GM18511 (cell line): Measurements from ENCODE around the gene VCP.

Source experiments
- ATAC-seq: cut with Tn5 transposase; IDR thresholded peaks from one replicate; pipeline ENCODE4 v1.9.1; 2021; ENCODE audit warnings: mild to moderate bottlenecking, moderate library complexity; ENCODE audit not compliant: unreplicated experiment

The VCP gene

DNA sequence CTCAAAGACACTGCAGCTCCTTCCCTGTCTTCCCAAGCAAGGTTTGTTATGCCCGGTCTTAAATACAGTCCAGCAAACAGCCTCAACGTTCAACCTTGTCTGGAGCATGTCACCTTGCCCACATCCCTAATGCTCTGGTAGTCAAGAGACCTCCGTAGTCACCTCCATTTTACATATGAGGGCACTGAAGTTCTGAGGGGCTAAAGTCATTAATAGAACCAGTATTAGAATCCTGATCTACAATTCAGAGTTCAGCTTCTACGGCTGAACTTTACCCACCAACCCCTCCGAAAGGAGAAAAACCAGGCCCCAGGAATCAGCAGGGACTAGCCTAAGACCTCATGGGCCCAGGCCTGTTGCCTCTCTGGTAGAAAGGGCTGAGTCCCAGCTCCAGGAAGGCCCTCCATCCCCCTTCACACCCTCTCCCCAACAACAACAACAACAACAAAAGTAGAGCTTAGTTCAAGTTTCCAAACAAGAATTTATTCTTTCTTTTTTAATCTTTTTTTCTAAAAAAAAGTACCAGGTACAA, 31.3 kb upstream of the VCP start:
- ATAC-seq = no peak

DNA sequence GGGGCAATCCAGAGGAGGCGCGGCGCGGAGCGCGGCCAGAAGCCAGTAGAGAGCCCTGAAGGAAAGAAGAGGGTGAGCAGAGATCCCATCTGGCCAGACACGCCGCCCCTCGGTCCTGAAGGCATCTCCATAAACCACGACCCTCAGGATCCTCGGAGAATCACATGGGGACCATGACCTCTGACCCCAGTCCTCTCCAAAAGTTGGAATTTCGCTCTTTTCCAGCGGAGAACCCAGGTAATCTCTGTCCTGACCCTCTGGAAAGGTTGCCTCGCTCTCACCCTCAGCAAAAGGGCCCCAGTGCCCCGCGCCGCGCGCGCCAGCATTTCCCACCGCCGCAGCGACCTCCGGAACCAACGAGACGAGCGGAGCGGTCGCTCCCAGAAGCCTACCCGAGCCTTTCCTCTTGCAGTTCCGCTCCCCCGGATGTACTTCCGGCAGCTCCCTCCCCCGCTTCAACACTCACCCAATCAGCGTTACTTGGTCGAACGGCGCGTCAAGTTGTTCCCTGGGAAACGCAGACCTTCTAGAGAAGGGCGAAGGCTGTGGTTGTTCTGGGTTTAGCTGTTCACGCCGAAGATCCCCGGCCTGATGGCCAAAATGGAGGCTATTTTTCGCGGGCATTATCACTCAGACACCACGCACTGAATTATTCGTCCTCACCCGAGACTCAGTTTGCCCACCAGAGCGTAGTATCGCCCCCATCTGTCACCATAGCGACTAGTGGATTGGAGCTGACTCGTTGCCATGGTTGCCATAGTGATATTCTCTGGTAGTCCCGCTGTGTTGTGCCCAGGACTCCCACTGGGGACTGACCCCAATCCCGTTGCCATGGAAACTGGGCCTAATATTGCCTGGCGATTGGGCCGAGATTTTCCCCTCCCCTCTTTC, 30.6 kb upstream of the VCP start, which contains the start of gene STOML2:
TSS of gene STOML2 (minus strand) at position 363 of the 891 bp plus-strand sequence. CDS start at position 326, 37 bp downstream.
- peak; percentile 100 for ATAC-seq

DNA sequence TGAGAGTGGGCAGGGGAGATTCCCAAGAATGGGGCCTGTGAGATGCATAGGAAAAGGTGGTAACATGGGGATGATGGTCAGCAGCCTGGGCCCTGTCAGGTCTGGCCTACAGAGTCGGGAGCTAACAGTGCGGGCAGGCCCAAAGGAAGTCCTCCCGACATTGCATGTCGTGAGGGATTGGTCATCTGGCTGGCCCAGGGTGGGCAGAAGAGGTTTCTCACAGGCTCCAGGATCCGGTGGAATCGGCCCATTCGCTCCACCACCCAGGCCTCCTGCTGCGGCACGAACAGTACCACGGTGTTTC, 30.0 kb upstream of the VCP start:
- peak; percentile 11 for ATAC-seq

DNA sequence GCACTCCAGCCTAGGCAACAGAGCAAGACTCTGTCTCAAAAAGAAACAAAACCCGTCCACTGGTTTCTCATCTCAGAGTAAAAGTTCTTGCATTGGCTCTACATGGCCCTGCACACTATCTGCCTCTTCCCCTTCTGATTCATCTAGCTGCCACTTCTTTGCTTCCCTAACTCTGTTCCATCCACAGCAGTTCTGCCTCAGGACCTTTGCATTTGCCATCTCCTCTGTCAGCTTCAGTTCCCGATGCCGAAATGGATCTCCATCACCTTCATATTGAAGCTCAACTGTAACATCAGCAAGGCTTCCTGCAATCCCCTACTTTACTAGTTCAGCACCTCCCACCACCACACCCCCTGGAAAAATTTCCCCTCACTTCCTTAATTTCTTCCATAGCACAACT, 25.1 kb upstream of the VCP start:
- no peak for ATAC-seq

DNA sequence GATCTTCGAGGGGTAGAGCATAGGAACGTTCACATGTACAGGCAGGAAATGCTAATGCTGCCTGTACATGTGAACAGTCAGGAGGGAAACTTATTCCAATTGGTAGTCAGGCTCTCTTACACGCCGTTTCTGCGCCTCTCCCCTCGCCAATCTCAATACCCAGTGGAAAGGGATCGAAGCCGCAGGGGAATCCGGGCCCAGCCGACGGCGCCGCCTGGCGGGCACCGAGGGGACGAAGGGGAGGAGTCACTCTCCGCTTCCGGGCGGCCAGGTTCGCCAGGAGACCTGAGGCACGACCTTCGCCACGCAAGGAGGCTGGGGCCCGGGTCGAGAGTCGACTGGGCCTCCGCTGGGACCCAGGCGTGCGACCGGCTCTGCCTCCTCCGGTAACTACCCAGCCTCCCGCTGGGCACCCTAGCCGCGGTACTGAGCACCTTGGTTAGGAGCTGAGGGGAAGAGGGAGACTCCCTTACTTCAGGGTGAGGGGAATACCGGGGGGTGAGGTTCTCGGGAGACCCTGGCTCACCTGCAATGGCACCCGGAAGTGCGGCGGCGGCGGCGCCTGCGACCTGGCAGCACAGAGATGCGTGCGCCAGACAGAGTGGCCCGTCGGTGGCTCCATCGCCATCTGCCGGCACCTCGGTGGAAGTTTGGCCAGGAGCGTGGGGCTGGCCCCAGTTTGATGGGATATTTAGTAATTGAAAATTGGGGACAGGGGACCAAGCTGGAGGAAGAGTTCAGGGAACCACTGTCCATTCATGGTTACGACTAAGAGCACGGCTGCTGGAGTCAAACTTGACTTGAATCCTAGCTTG, 23.8 kb upstream of the VCP start, which contains the start of gene PIGO:
TSS of gene PIGO (minus strand) at position 557 of the 815 bp plus-strand sequence. CDS start 1,026 bp downstream, outside the sequence.
- ATAC-seq = peak; percentile 92

DNA sequence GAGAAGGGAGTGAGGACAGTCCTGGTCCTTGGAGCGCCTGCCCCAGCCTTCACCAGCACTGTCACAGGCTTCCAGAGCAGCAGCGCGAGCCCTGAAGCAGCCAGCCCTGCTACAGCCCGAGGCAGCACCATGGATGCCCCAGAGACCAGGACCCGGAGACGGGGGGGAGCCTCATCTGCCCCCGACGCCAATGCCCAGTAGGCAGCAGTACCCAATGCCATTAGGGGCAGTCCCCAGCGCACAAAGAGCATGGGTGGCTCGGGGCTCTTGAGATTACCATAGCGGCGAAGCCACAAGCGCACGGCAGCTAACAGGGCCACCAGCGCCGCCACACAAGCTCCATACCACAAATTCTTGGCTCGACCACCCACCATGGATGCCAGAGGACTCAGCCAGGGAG, 19.1 kb upstream of the VCP start:
- no peak for ATAC-seq

DNA sequence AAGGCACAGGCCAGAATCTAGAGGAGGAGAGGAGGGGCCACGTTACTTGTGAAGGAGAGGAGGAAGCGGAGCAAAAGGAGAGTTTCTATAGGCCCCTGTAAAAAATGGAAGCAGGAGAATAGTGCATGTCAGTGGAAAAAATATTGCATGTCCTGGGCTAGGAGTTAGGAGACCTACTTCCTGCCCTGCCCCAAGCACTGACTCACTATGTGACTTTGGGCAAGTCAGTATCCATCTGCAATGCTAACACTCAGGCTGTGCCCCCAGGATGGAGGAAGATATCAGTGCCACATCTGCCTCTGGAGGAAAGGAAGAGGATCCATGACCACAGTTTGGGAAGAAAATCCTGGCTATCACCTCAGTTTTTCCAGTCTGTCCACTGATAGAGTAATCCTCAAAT, 17.0 kb upstream of the VCP start:
- no peak for ATAC-seq

DNA sequence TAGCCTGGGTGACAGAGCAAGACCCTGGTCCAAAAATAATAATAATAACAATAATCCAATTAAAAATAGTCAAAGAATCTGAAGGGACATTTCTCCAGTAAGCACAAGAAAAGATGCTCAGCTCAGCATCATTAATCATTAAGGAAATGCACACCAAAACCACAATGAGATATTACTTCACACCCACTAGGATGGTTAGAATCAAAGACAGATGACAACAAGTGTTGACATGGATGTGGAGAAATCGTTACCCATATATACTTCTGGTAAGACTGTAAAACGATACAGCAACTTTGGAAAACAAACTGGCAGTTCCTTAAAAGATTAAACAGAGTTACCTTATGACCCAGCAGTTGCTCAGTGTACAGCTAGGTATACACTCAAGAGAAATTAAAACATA, 12.7 kb upstream of the VCP start:
- ATAC-seq = no peak

DNA sequence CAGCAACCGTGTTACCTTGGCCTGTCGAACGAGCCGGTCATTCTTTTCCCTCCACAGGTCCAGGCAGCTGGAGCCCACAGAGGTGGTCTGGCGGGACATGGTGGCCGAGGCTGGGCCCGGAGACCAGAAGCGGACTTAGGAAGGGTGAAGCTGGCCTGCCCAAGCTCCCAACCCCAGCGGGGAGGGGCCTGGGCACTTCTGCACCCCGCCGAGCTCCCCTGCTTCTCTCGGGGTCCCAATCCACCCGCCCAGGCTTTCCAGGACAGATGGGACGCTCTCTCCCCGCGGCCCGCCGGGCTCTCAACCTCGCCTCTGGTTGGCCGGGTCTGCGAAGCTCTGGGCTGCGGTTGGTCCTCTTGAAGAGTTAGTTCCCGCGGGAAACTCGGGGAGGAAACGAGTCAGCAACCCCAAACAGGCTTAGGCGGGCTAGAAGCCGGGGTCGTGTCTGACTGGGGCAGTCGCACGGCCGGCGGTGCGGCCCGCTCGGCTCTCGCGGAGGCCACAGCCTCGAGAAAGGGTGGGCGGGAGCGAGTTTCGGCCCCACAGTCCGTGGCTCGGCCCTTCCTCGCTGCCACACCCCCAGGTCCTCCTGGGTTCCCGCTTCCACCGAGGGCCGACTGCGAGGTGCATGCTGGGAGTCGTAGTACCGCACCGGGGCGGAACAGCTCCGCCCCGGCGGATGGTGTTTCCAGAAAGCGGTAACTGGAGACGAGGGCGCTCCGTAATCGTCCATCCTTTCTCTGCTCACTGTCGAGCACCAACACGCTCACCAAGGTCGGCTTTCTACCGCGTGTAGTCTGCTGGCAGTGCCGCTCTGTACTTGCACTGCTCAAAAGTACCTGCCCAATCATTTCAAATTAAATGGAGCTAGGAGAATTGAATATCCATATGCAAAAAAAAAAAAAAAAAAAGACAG, 7.3 kb upstream of the VCP start, which contains the start of gene FANCG:
TSS of gene FANCG (minus strand) at position 517 of the 916 bp plus-strand sequence. CDS start at position 99, 418 bp downstream.
- ATAC-seq = peak; percentile 92

DNA sequence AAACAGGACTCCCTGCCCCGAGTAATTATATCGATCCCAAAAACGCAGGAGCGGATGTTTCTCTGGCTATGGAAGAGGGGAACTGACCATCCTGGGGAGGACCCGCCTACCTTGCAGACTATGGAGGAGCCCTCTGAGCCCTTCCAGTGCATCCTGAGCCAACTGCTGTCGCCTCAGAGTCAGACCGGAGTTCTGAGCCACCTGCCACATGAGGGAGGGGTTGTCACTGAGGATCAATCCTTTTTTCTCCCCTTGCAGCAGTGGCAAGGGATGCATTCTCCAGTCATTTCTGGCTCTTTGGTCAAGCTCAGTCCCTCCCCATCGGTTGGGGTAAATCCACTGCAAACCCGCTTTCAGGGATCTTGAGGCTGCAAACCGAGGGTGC, 6.6 kb upstream of the VCP start:
- ATAC-seq = no peak

DNA sequence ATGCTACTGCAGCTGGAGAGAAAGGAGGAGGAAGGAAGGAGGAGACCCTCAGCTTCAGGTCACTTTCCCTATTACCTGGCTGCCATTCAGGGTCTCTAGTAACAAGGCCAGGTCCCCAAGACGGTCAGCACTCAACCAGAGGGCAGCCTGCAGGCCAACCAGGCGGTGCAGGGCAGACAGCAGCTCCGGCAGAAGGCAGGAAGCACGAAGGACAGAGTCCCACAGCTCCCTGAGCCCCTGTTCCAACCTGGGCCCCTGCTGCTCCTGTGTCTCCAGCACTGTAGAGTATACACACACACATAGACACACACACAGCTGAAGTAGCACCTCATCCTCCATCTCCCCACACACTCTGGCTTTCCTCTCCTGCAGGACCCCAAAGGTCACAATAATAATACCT, 5.6 kb upstream of the VCP start:
- ATAC-seq = no peak

DNA sequence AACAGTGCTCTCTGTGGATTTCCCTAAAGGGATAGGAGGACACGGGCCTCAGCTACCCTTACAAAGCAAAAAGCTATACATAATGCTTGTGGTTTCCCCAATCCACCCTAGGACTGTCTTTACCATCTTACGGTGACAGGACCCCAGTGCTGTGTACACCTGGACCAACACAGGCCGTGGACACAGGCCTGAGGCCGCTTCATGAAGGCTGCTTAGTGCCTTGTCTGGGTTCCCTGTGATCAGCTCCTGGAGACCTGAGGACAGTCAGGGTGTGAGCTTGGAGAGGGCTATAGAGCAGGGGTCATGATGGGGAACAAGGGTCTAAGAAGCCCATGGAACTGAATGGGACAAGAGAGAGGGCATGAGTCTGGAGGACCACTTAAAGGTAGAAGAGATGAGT, 4.4 kb upstream of the VCP start:
- ATAC-seq = no peak

DNA sequence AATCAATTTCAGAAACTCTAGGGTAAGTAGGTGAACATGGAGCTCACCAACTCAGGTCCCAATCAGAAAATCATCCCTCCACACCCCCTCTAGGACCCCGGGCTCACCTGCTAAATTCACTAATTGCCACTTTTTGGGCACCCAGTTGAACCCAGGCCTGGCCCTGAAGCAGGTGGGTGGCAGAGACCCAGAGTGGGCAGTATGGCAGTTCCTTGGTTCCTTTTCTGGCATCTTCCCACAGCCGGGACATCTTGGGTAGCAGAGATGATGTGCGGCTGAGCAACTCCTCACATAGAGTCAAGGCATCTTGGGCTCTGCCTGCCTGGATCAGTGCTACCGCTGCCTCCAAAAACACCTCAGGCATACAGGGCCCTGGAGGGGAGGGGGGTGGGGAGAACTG, 2.9 kb upstream of the VCP start:
- ATAC-seq = no peak

DNA sequence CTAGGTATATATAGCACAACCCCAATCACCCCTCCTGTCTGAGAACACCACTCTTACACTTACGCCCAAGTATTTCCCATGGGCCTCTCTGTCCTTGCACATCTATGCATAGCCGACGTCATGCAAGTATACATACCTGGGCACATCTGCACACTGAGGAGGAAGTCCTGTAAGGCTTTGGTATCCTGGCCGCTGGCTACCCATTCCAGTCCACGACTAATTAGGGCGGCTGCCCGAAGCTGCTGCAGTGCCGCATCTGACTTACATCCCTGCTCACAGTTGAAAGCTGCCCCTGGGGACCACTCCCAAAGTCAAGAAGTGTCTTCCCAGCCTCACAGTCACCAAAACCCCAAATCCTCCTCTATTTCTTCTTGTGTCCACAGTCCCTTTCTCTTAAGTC, 2.4 kb upstream of the VCP start:
- no peak for ATAC-seq

DNA sequence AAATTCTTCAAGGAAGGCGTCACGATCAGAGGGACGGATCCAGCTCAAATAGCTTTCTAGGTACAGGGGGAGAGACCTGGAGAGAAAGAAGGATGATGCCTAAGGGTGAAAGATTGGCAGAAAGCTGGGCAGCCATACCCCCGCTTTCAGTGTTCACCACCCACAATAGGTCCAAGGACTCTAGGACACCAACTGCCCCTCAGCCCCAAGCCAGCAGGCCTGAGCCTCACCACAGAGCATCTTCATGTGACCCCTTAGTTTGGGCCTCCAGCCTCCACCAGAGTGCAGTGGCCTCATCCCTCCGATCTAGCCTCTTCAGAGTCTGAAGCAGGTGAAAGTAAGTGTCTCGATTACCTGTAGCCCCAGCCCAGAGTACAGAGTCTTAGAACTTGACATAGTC, 1.7 kb upstream of the VCP start:
- ATAC-seq = no peak

DNA sequence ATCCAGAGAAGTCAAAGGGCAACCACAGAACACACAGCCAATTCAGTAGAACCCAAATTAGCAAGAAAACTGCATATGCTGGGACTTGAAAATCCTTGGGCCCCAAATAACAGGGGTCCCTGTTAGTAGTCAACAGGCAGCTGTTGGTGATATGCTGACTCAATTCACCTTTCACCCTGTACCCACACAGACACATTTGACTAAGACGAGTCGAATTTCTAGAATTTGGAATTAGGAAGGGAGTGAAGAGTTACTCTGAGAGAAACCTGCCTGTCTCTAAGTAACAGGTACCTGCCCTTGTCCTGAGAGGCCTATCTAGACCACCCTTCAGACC, 821 bp upstream of the VCP start:
- ATAC-seq = no peak

DNA sequence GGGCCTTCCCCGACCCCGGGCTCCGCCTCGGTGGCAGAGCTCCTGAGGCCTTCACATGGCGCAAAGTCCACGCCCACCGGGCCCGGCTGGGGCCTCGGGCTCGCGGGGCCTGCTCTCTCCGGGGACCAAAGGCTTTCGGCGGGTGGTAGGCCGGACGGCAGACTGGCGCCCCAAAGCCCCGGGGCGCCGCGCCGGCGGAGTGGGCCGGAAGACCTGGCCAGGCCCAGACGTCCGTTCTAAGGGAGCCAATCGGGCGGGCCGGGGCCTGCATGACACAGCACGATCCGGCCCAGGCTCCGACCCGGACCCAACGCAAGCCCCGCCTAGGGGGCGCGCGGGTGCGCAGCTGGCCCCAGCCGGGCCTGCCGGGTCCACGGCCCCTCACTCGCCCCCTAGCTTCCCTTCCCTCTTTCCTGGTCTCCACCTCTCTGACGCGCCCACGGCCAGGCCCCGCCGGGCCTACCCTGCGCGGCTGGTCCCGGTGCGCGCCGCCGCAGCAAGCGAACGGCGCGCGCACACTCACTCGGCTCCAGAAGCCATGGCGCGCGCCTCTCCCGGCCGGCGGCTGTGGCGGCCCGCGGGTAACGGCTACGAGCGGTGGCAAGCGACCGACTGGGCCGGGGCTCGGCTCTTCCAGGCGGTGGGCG, 488 bp downstream of the VCP start:
- peak; percentile 61 for ATAC-seq

DNA sequence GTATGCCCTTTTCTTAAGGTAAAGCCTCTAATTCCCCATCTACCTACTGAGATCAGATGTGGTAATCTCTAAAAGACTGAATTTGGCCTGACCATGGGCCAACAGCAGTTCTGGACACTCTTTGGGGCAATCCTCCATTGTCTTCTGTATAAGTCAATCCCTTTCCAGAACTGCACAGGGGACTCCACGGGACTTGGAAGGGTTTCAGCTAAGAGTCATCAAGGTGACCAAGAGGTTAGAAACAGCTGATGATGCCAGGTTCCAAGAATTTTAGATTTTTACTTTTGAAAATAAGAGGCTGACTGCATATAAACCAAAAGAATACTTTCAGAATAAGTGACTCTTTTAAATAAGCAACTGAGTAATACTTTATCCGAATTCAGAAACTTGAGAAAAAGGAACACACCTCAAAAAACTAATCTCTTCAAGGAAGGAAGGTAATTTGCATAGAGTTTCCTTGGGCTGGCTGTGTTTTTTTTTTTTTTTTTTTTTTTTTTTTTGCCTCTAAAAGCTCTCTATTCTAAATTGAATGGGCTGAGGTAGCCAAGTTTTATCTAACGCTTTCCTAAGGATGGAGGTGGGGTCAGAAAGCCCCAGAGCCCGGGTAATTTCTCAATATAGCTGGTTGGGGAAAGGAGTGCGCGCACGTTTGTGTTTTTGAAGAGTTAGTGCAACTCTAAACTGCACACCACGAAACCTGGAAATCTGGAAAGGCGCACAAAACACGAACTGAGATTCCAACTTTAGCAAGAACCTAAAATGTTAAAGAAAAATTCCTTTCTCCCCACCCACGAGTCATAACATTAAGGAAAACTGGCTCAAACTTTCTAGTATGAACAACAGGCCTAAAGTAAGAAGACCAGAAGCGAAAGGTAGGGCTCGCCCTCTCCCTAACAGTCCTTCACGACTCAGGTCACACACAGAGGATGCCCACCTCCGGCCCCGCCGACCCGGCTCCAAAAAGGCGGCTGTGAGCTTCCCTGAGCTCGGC, 1.3 kb downstream of the VCP start:
- ATAC-seq = no peak

DNA sequence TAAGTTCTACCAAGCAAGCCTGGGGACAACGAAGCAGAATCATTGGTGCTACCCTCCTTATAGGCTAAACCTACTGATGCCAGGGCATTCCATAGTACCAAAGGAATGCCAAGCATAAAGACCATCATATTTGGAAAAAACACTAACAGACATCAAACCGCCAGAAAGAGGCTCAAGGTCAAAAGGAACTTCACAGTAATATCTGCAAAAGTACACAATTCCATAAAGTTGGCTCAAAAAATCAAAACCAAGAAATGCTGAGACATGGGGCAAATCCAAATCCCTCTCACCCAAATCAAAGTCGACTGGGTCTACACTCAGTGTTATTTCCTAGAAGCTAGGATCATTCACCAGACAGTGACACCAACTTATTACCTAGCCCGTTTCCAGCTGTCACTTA, 3.4 kb downstream of the VCP start:
- no peak for ATAC-seq
